Body of pancreas (tissue), 4 donors: ENCODE data around the gene FERMT2.

ENCODE experiments used
- POLR2A ChIP-seq, 3 donors: fragments of 450-650 bp; IDR thresholded peaks; one replicate each; pipeline ENCODE4 v1.6.1; 2016; ENCODE audit warnings: antibody characterized with exemption in 3 of 3, mild to moderate bottlenecking in 2 of 3
- TF ChIP-seq, protein P1 (sequence below), 7 experiments: fragments of 450-650 bp in 4 of 7; fragments of 200-600 bp in 3 of 7; sonication (generic) in 3 of 7; IDR thresholded peaks; one replicate each; pipeline ENCODE4 v1.5.1; 2016 to 2019; ENCODE audit warnings: antibody characterized with exemption in 7 of 7

DNA sequence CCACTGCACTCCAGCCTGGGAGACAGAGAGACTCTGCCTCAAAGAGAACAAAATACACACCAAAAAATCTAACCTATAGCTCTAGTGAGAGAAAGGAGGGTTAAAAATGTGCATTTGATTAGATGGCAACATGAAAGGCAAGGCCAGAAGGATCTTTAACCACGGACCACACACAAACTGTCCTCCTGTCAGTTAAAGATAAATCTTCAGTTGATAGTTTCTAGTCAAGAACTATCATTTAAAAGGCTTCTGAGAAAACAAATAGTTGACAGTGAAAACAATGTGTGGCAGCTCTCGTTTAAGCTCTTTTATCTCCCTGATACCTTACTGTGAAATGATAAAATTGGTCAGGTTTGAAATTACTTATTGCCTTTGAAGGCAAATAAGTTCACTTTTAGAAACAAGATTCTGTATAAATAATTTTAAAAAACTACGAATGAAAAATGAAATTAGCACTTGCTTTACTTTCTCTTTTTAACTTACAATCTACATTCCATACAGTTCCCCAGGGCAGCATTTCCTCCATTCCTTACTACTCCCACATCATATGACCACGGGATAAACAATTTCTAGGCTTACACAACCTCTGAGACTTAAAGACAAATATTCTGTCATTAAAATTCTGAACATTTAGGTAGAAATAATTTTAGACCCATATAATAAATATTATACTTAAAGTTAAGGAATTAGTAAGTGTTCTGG, 88.1 kb downstream of the FERMT2 start:
- TF ChIP-seq, protein P1, sequence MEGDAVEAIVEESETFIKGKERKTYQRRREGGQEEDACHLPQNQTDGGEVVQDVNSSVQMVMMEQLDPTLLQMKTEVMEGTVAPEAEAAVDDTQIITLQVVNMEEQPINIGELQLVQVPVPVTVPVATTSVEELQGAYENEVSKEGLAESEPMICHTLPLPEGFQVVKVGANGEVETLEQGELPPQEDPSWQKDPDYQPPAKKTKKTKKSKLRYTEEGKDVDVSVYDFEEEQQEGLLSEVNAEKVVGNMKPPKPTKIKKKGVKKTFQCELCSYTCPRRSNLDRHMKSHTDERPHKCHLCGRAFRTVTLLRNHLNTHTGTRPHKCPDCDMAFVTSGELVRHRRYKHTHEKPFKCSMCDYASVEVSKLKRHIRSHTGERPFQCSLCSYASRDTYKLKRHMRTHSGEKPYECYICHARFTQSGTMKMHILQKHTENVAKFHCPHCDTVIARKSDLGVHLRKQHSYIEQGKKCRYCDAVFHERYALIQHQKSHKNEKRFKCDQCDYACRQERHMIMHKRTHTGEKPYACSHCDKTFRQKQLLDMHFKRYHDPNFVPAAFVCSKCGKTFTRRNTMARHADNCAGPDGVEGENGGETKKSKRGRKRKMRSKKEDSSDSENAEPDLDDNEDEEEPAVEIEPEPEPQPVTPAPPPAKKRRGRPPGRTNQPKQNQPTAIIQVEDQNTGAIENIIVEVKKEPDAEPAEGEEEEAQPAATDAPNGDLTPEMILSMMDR (IDR thresholded peaks at IDR 0.05), result no peak
- no peak for TF ChIP-seq POLR2A (IDR thresholded peaks at IDR 0.05)
